ENCODE results near the gene PRSS33.

DNA sequence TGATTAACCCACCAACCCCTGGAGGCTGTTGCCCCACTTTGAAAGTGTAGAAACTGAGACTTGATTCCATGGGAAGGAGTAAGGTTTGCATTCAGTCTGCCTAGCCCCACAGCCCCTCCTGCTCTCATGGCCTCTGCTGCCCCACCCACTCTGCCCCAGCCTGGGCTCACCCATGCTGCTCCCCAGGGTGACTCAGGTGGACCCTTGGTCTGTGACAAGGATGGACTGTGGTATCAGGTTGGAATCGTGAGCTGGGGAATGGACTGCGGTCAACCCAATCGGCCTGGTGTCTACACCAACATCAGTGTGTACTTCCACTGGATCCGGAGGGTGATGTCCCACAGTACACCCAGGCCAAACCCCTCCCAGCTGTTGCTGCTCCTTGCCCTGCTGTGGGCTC, 17.4 kb upstream of the PRSS33 start:
- TF ChIP-seq, protein P1, sequence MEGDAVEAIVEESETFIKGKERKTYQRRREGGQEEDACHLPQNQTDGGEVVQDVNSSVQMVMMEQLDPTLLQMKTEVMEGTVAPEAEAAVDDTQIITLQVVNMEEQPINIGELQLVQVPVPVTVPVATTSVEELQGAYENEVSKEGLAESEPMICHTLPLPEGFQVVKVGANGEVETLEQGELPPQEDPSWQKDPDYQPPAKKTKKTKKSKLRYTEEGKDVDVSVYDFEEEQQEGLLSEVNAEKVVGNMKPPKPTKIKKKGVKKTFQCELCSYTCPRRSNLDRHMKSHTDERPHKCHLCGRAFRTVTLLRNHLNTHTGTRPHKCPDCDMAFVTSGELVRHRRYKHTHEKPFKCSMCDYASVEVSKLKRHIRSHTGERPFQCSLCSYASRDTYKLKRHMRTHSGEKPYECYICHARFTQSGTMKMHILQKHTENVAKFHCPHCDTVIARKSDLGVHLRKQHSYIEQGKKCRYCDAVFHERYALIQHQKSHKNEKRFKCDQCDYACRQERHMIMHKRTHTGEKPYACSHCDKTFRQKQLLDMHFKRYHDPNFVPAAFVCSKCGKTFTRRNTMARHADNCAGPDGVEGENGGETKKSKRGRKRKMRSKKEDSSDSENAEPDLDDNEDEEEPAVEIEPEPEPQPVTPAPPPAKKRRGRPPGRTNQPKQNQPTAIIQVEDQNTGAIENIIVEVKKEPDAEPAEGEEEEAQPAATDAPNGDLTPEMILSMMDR (IDR thresholded peaks at IDR 0.05; ENCODE audit: low read depth, low read length), result no peak
- TF ChIP-seq POLR2A (IDR thresholded peaks at IDR 0.05; ENCODE audit: extremely low read depth, insufficient read length), result no peak

Measured in NB4 (cell line).